Common myeloid progenitor, CD34-positive (primary cell): ENCODE data around the gene CCDC190.
"Not testable (repeated sequence)": the region's sequence is repeated elsewhere in the genome, so short reads cannot be mapped to it uniquely, and the experiment has no call there.

Experiments
- CTCF ChIA-PET: fragments of 350-600 bp; sonication (Branson Sonifier 250); formaldehyde crosslinking; loops from one replicate; lab custom pipeline; 2021; ENCODE audit warnings: antibody characterized with exemption; lab: Charles Lee
- POLR2A ChIA-PET: fragments of 350-600 bp; sonication (Branson Sonifier 250); formaldehyde crosslinking; loops from one replicate; lab custom pipeline; 2021; ENCODE audit warnings: antibody characterized with exemption; lab: Charles Lee
- DNase-seq, 3 donors: peaks; one replicate each; pipeline versions ENCODE4 v3.0.0 to v3.0.0-alpha.2; 2013
- H3K27ac ChIP-seq, 2 experiments: 1 replicate in 1 of 2; 2 replicates in 1 of 2; pipeline ENCODE4 v1.7.0; 2013; ENCODE audit warnings: inconsistent platforms in 2 of 2, low read length in 2 of 2, mild to moderate bottlenecking in 2 of 2, low read depth in 1 of 2, moderate library complexity in 1 of 2; ENCODE audit not compliant: severe bottlenecking in 2 of 2, insufficient read depth in 1 of 2, poor library complexity in 1 of 2
- H3K27me3 ChIP-seq, 5 experiments: replicated peaks in 2 of 5; 1 replicate in 3 of 5; 2 replicates in 2 of 5; pipeline versions ENCODE4 v1.6.1 to v1.7.0; 2013; ENCODE audit warnings: low read length in 4 of 5, mild to moderate bottlenecking in 2 of 5, moderate library complexity in 2 of 5, inconsistent platforms in 1 of 5; ENCODE audit not compliant: insufficient read depth in 5 of 5, control insufficient read depth in 4 of 5
- H3K36me3 ChIP-seq, 4 experiments: 1 replicate in 2 of 4; 2 replicates in 2 of 4; pipeline versions ENCODE4 v1.6.1 to v1.7.0; 2013; ENCODE audit warnings: low read length in 3 of 4, control low read depth in 1 of 4, mild to moderate bottlenecking in 1 of 4; ENCODE audit not compliant: control insufficient read depth in 4 of 4, insufficient read depth in 4 of 4
- H3K4me1 ChIP-seq, 4 experiments: 1 replicate in 3 of 4; 2 replicates in 1 of 4; pipeline versions ENCODE4 v1.6.1 to v1.7.1; 2013; ENCODE audit warnings: low read length in 3 of 4, mild to moderate bottlenecking in 3 of 4, control low read depth in 1 of 4, inconsistent platforms in 1 of 4, moderate library complexity in 1 of 4; ENCODE audit not compliant: control insufficient read depth in 4 of 4, insufficient read depth in 4 of 4; ENCODE audit errors: control extremely low read depth in 1 of 4
- H3K4me3 ChIP-seq, 7 experiments: 1 replicate in 4 of 7; 2 replicates in 3 of 7; pipeline versions ENCODE4 v1.5.1 to v1.7.0; 2013; ENCODE audit warnings: mild to moderate bottlenecking in 7 of 7, low read length in 6 of 7, moderate library complexity in 6 of 7, inconsistent platforms in 2 of 7, low read depth in 2 of 7, control low read depth in 1 of 7; ENCODE audit not compliant: insufficient read depth in 4 of 7, control insufficient read depth in 1 of 7; ENCODE audit errors: extremely low read depth in 1 of 7
- H3K9me3 ChIP-seq, 5 experiments: 1 replicate in 4 of 5; 2 replicates in 1 of 5; pipeline versions ENCODE4 v1.6.1 to v1.7.1; 2013; ENCODE audit warnings: low read length in 4 of 5, mild to moderate bottlenecking in 2 of 5, inconsistent platforms in 1 of 5, low read depth in 1 of 5, moderate library complexity in 1 of 5; ENCODE audit not compliant: control insufficient read depth in 4 of 5, insufficient read depth in 2 of 5; ENCODE audit errors: control extremely low read depth in 1 of 5
- WGBS: methylation state at CpG from one replicate; pipeline ENCODE4 v1.1.5; 2013; ENCODE audit not compliant: insufficient coverage; 5-methylcytosine and 5-hydroxymethylcytosine counted together

Gene CCDC190

GRCh38 chr1:162878000-162878596, 17.1 kb upstream of the CCDC190 start:
- Histone ChIP-seq H3K36me3 (no peaks in the 10 kb centered on the region), H3K9me3 (no peaks in the 10 kb centered on the region), H3K27ac (no peak overlapping the region), H3K4me3 (no peak overlapping the region), H3K4me1 (no peaks in the 10 kb centered on the region), H3K27me3 (peaks cover 0 to 13% (median 7%) of the 10 kb centered on the region in 5 experiments)
- WGBS: 54% methylated on average over 3 of the region's 4 CpGs
- ChIA-PET POLR2A (no interaction called here), CTCF (interaction anchor here (1.0 kb wide), 1 partner anchor 438 kb away, joined by 3 read pairs; no protein-coding TSS in a partner anchor)
- peak; percentile 4 to 26 (median 24) for DNase-seq

DNA sequence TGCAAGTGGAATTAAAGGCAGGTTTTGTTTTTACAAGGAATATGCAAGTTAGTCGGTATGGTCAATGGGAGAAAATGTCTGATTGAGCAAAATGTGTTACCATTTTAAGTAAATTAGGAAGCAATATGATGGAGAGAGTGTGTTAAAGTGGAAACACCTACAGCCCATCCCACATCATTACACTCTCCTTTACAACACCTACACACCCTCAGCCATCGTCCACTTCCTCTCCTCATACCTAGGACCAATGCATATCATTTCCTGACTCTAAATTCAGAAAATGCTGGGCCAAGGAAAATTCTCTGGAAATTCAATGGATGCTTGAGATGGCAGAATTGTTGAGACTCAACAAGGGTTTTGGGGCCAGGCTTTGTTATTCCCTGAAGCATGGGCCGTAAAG, 16.4 kb upstream of the CCDC190 start:
- no peak overlapping the region for H3K27ac ChIP-seq

DNA sequence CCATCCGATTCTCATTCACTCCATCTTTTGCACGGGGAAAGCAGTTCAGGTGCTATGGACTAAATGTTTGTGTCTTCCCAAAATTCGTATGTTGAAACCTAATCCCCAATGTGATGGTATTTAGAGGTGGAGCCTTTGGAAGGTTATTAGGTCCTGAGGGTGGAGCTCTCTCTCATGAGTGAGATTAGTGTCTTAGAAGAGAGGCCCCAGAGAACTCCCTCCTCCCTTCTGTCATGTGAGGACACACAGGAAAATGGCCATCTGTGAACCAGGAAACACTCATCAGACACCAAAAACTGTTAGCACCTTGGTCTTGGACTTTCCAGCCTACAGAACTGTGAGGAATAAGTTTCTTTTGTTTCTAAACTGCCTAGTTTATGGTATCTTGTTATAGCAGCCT, 15.8 kb upstream of the CCDC190 start:
- Histone ChIP-seq H3K4me1 (no peaks in the 10 kb centered on the region), H3K36me3 (no peaks in the 10 kb centered on the region), H3K27ac (no peak overlapping the region), H3K27me3 (peaks cover 0 to 13% (median 7%) of the 10 kb centered on the region in 5 experiments), H3K9me3 (no peaks in the 10 kb centered on the region), H3K4me3 (no peak overlapping the region)
- ChIA-PET POLR2A (no interaction called here), CTCF (interaction anchor here (0.6 to 1.1 kb wide), 2 partner anchors 299 to 431 kb away, joined by 3 read pairs; no protein-coding TSS in a partner anchor)
- DNase-seq: no peak
- WGBS: 100% methylated on average over 1 of the region's 3 CpGs

More for the DNA sequence above, 16.4 kb upstream of the CCDC190 start:
- ChIA-PET POLR2A (no interaction called here), CTCF (interaction anchor here (0.6 kb wide), 1 partner anchor 430 kb away, joined by 3 read pairs; no protein-coding TSS in a partner anchor)
- whole genome bisulfite sequencing: 90% methylated on average over 2 of the region's 3 CpGs
- no peak for DNase-seq
- Histone ChIP-seq H3K4me1 (no peaks in the 10 kb centered on the region), H3K27me3 (peaks cover 0 to 13% (median 7%) of the 10 kb centered on the region in 5 experiments), H3K9me3 (no peaks in the 10 kb centered on the region), H3K36me3 (no peaks in the 10 kb centered on the region), H3K4me3 (no peak overlapping the region)

DNA sequence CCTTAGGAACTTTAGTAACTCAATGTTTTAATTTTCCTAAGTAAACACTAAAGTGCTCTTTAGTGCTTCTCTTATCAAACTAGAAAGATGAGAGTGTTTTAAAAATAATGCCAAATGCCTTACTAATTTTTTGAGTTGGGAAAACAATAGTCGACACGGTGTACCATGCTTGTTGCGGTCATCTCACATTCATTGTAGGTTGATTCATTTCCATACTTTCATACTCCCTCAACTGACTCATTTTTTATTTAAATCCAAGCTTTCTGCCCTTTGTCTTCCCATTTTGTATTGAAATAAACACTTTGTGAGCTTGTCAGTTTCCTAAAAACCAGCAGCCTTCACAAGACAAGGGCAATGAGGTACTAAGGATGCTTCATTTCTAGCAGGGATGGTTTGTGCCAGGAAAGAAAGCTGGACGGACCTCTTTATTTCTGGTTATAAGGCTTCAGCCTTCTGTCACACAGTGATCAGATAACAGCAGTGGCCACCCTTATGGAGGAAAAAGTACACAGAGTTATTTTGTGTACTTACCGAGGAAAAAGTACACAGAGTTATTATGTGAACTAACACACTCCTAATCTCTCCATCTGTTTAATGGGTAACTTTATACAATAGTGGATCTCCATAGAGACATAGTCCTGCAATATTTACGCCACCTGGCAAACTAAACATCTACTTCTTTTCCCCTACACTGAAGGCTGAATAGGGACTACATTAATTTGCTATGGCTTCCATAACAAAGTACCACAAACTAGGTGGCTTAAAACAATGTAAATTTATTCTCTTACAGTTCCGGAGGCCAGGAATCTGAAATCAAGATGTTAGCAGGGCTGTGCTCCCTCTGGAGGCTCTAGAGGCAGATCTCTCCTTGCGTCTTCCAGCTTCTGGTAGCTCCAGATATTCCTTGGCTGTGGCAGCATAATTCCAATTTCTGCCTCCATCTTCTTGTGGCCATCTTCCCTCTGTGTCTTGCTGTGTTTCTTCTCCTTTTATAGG, 13.0 kb upstream of the CCDC190 start:
- Histone ChIP-seq H3K36me3 (no peaks in the 10 kb centered on the region), H3K27ac (no peak overlapping the region), H3K9me3 (peaks cover 0 to 4% (median 0%) of the 10 kb centered on the region in 5 experiments), H3K4me1 (no peaks in the 10 kb centered on the region), H3K27me3 (peaks cover 0 to 13% (median 6%) of the 10 kb centered on the region in 5 experiments), H3K4me3 (no peak overlapping the region)
- 85% methylated on average over 4 of the region's 8 CpGs for WGBS
- ChIA-PET POLR2A (no interaction called here), CTCF (no interaction called here)
- no peak for DNase-seq

DNA sequence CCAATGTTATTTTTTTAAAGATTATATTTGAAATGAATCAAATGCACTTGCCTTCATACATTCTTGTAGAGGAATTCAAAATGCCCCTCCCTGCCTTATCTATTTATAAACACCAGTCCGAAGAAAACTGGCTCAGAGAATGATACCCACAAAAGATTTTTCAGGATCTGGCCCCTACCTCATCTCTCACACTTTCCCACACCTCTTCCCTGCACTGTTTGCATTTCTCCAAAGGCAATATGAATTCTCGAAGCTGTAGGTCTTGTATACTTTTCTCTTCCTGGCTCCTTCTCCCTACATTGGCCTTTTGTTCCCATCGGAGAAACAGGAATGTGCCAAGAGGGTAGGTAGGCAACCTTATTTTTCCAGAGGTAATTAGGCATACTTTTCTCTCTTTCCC, 12.0 kb upstream of the CCDC190 start:
- Histone ChIP-seq H3K27me3 (peaks cover 0 to 13% (median 6%) of the 10 kb centered on the region in 5 experiments), H3K36me3 (no peaks in the 10 kb centered on the region), H3K9me3 (peaks cover 0 to 4% (median 0%) of the 10 kb centered on the region in 5 experiments), H3K27ac (no peak overlapping the region), H3K4me1 (no peaks in the 10 kb centered on the region), H3K4me3 (no peak overlapping the region)
- no peak for DNase-seq
- POLR2A ChIA-PET: no interaction called here
- CTCF ChIA-PET: no interaction called here
- 84% methylated on average over 2 of the region's 3 CpGs for WGBS

GRCh38 chr1:162871417-162871816, 10.4 kb upstream of the CCDC190 start:
- H3K36me3 ChIP-seq, DNase-seq, H3K4me3 ChIP-seq, H3K9me3 ChIP-seq, H3K4me1 ChIP-seq, POLR2A ChIA-PET, CTCF ChIA-PET, H3K27ac ChIP-seq: not testable (repeated sequence)
- H3K27me3 ChIP-seq: peaks cover 0 to 10% (median 4%) of the 10 kb centered on the region in 5 experiments
- whole genome bisulfite sequencing: no CpG with 5 or more reads among the region's 1 CpG
